HCT116 (cell line): ENCODE data around the gene ARVCF. TPM values are rescaled to one million over a fixed set of nuclear protein-coding genes. Genes with fewer than 3 reads are reported as not detected.

Experiments used
- ATAC-seq: fragments of 200-7000 bp; cut with Tn5 transposase; 2 replicates; pipeline ENCODE4 v1.9.1; 2020; ENCODE audit warnings: mild to moderate bottlenecking, moderate library complexity
- BruUV-seq: library from RNA; stranded (reverse); fragments of 400-500 nt; replicated peaks from 2 replicates; lab custom pipeline; 2021; lab: Mats Ljungman, UMichigan
- CTCF ChIA-PET: fragments of 300-600 bp; sonication (Branson Sonifier 250); formaldehyde crosslinking; loops from one replicate; lab custom pipeline; 2021; ENCODE audit warnings: antibody characterized with exemption; lab: Charles Lee
- POLR2A ChIA-PET: fragments of 300-600, 350-600 bp; sonication (Branson Sonifier 250); formaldehyde crosslinking; loops from one replicate; lab custom pipeline; 2021; ENCODE audit warnings: antibody characterized with exemption; lab: Charles Lee
- RAD21 ChIA-PET, 2 experiments: fragments of 300-600 bp; sonication (Branson Sonifier 250); formaldehyde crosslinking; loops; one replicate each; lab custom pipeline; 2023; ENCODE audit warnings: low total read pairs in 2 of 2; ENCODE audit not compliant: uncharacterized antibody in 2 of 2, unreplicated experiment in 2 of 2, low non-redundant PET in 1 of 2; lab: Charles Lee
- DNase-seq: peaks from one replicate; pipeline ENCODE4 v3.0.0-alpha.2; 2010; ENCODE audit warnings: low read depth, low spot score
- H2AFZ ChIP-seq: fragments of 200-600 bp; shearing (Covaris generic), sonication (generic); 2 replicates; pipeline ENCODE4 v1.6.1; 2017; ENCODE audit warnings: low read depth, mixed run types, mixed read lengths, antibody characterized with exemption, low read length; ENCODE audit not compliant: poor library complexity, severe bottlenecking
- H3K27ac ChIP-seq: 2 replicates; pipeline ENCODE4 v1.5.1; 2012; ENCODE audit warnings: low read depth, low read length
- H3K27me3 ChIP-seq: fragments of 200-600 bp; sonication (generic); 2 replicates; pipeline ENCODE4 v1.6.1; 2016; ENCODE audit warnings: mixed run types, low read length, mixed read lengths; ENCODE audit not compliant: insufficient read depth
- H3K36me3 ChIP-seq, 2 experiments: fragments of 200-500 bp in 1 of 2; fragments of 200-600 bp in 1 of 2; sonication (Bioruptor generic) in 1 of 2; sonication (generic) in 1 of 2; 2 replicates each; pipeline versions ENCODE4 v1.5.1 to v1.6.1; 2014 to 2016; ENCODE audit warnings: low read length in 2 of 2, inconsistent platforms in 1 of 2, mixed read lengths in 1 of 2, mixed run types in 1 of 2; ENCODE audit not compliant: insufficient read depth in 2 of 2, control insufficient read depth in 1 of 2
- H3K4me1 ChIP-seq, 2 experiments: fragments of 200-600 bp in 1 of 2; sonication (generic) in 1 of 2; 2 replicates each; pipeline versions ENCODE4 v1.5.1 to v1.6.1; 2012 to 2017; ENCODE audit warnings: low read length in 2 of 2, inconsistent platforms in 1 of 2, mild to moderate bottlenecking in 1 of 2, mixed read lengths in 1 of 2, mixed run types in 1 of 2, moderate library complexity in 1 of 2; ENCODE audit not compliant: insufficient read depth in 2 of 2, control insufficient read depth in 1 of 2
- H3K4me2 ChIP-seq: fragments of 200-600 bp; sonication (generic); 2 replicates; pipeline ENCODE4 v1.6.1; 2017; ENCODE audit warnings: mixed run types, low read length, mixed read lengths
- H3K4me3 ChIP-seq, 2 experiments: fragments of 200-600 bp in 1 of 2; sonication (generic) in 1 of 2; replicated peaks in 1 of 2; 2 replicates each; pipeline ENCODE4 v1.5.1; 2011 to 2016; ENCODE audit warnings: low read length in 2 of 2, control low read depth in 1 of 2, low read depth in 1 of 2, mild to moderate bottlenecking in 1 of 2, mixed read lengths in 1 of 2, mixed run types in 1 of 2
- H3K79me2 ChIP-seq: fragments of 200-600 bp; sonication (generic); 2 replicates; pipeline ENCODE4 v1.6.1; 2017; ENCODE audit warnings: mild to moderate bottlenecking, mixed run types, low read length, moderate library complexity, mixed read lengths; ENCODE audit not compliant: insufficient read depth
- H3K9ac ChIP-seq: fragments of 200-600 bp; sonication (generic); 2 replicates; pipeline ENCODE4 v1.6.1; 2016; ENCODE audit warnings: low read length, mixed read lengths
- H3K9me2 ChIP-seq: fragments of 200-600 bp; sonication (generic), shearing (Covaris generic); 2 replicates; pipeline ENCODE4 v1.6.1; 2017; ENCODE audit warnings: mixed run types, mild to moderate bottlenecking, moderate library complexity; ENCODE audit not compliant: insufficient read depth
- H3K9me3 ChIP-seq, 2 experiments: fragments of 200-500 bp in 1 of 2; fragments of 200-600 bp in 1 of 2; sonication (Bioruptor generic) in 1 of 2; sonication (generic) in 1 of 2; 2 replicates each; pipeline ENCODE4 v1.6.1; 2014 to 2017; ENCODE audit warnings: low read length in 2 of 2, mixed read lengths in 2 of 2, inconsistent platforms in 1 of 2, low read depth in 1 of 2, mild to moderate bottlenecking in 1 of 2, mixed run types in 1 of 2, moderate library complexity in 1 of 2; ENCODE audit not compliant: control insufficient read depth in 1 of 2, insufficient read depth in 1 of 2
- H4K20me1 ChIP-seq: fragments of 200-600 bp; sonication (generic), shearing (Covaris generic); 2 replicates; pipeline ENCODE4 v1.6.1; 2017; ENCODE audit warnings: mixed run types, mild to moderate bottlenecking, moderate library complexity; ENCODE audit not compliant: insufficient read depth
- EGR1 ChIP-seq: IDR thresholded peaks from 2 replicates; pipeline ENCODE4 v1.6.1; 2012; ENCODE audit warnings: low read depth
- EZH2phosphoT487 ChIP-seq: fragments of 200-600 bp; IDR thresholded peaks from 2 replicates; pipeline ENCODE4 v1.6.1; 2018; ENCODE audit warnings: antibody characterized with exemption, borderline replicate concordance
- RAD21 ChIP-seq: IDR thresholded peaks from 2 replicates; pipeline ENCODE4 v1.6.1; 2012; ENCODE audit warnings: low read depth, mild to moderate bottlenecking
- SIN3A ChIP-seq: IDR thresholded peaks from 2 replicates; pipeline ENCODE4 v1.6.1; 2012; ENCODE audit warnings: low read depth
- SP1 ChIP-seq: IDR thresholded peaks from 2 replicates; pipeline ENCODE4 v1.6.1; 2012; ENCODE audit warnings: low read depth
- SRF ChIP-seq: IDR thresholded peaks from 2 replicates; pipeline ENCODE4 v1.6.1; 2012; ENCODE audit warnings: low read depth
- TCF7L2 ChIP-seq: IDR thresholded peaks from 2 replicates; pipeline ENCODE4 v1.7.0; 2011; ENCODE audit warnings: borderline replicate concordance, inconsistent platforms; ENCODE audit not compliant: insufficient read depth, insufficient read length; ENCODE audit errors: extremely low read depth
- ZFX ChIP-seq: fragments of 450-650 bp; IDR thresholded peaks from 2 replicates; pipeline ENCODE4 v1.6.1; 2017
- ZNF274 ChIP-seq: fragments of 200-500 bp; sonication (Bioruptor generic); IDR thresholded peaks from 2 replicates; pipeline ENCODE4 v1.6.1; 2014; ENCODE audit warnings: mild to moderate bottlenecking, low read depth, low read length, inconsistent platforms
- intact Hi-C: fragments of 100-400 bp; cut with micrococcal nuclease; formaldehyde crosslinking; loops from 2 replicates; pipeline ENCODE4 v1.10.0; 2022
- total RNA-seq: library from RNA; stranded (reverse); gene quantifications from one replicate; pipeline ENCODE4 v1.2.1, GENCODE V29; 2021; ENCODE audit not compliant: unreplicated experiment

The ARVCF gene
- total RNA-seq, 1 experiment from 2014 or later: 42.8 TPM

GRCh38 chr22:19959587-19960490 lies 56.8 kb downstream of the ARVCF start:
- Histone ChIP-seq H3K27ac (peak overlapping the region; percentile 56; the same call in 1 of the 2 replicates), H4K20me1 (no peaks in the 10 kb centered on the region), H3K9ac (peak overlapping the region; percentile 23; the same call in 1 of the 2 replicates), H3K9me3 (no peaks in the 10 kb centered on the region), H3K36me3 (peaks cover 0 to 5% of the 10 kb centered on the region in 2 experiments; a peak in 1 of 4 replicates), H3K27me3 (no peaks in the 10 kb centered on the region), H3K4me2 (peak overlapping the region; percentile 63), H2AFZ (no peak overlapping the region), H3K9me2 (no peaks in the 10 kb centered on the region), H3K4me1 (peaks cover 44 to 53% of the 10 kb centered on the region in 2 experiments), H3K4me3 (peak overlapping the region in 1 of 2 experiments; percentile 11; a peak in 1 of 4 replicates), H3K79me2 (no peaks in the 10 kb centered on the region)
- no peak for DNase-seq
- ChIA-PET POLR2A (no interaction called here), RAD21 (no interaction called here), CTCF (no interaction called here)
- no peak for ATAC-seq
- intact Hi-C loops: loop anchor here (2.0 to 10.0 kb wide), 2 partner anchors 155 to 229 kb away; partner anchors contain the start of genes RANBP1 and TRMT2A
- TF ChIP-seq ZNF274 (no peak), TCF7L2 (no peak), ZFX (no peak), SRF (no peak), RAD21 (no peak), EGR1 (no peak), SIN3A (no peak), SP1 (no peak)
- BruUV-seq: no TSS peak

GRCh38 chr22:19959043-19959586 lies 57.5 kb downstream of the ARVCF start:
- TF ChIP-seq EGR1: 0 out of 2 replicates have a peak, but pooled peaks have one; percentile 19
- TF ChIP-seq EZH2phosphoT487: no peak
- H3K4me2 ChIP-seq: peak overlapping the region; percentile 63
- no peaks in the 10 kb centered on the region for H3K9me2 ChIP-seq
- ChIA-PET RAD21 (no interaction called here), CTCF (no interaction called here), POLR2A (no interaction called here)
- no TSS peak for BruUV-seq
- H3K36me3 ChIP-seq: peaks cover 0 to 5% of the 10 kb centered on the region in 2 experiments; a peak in 1 of 4 replicates
- H3K27me3 ChIP-seq: no peaks in the 10 kb centered on the region
- H3K27ac ChIP-seq: no peak overlapping the region; the same call in 1 of the 2 replicates
- H4K20me1 ChIP-seq: no peaks in the 10 kb centered on the region
- no peaks in the 10 kb centered on the region for H3K79me2 ChIP-seq
- no peaks in the 10 kb centered on the region for H3K9me3 ChIP-seq
- H2AFZ ChIP-seq: no peak overlapping the region
- ATAC-seq (peak; percentile 53), DNase-seq (peak; percentile 65)
- peak overlapping the region; percentile 1 to 29; a peak in 2 of 4 replicates for H3K4me3 ChIP-seq
- intact Hi-C loops: loop anchor here (2.0 kb wide), 1 partner anchor 228 kb away; no protein-coding TSS in a partner anchor
- H3K9ac ChIP-seq: peak overlapping the region; percentile 23; the same call in 1 of the 2 replicates
- peaks cover 42 to 46% of the 10 kb centered on the region in 2 experiments for H3K4me1 ChIP-seq
